Superior temporal gyrus (tissue), 1 donor: ENCODE results near the gene WDR86.

Experiments
- DNase-seq: peaks from one replicate; pipeline ENCODE4 v3.0.0-alpha.2; 2016; ENCODE audit errors: extremely low spot score

WDR86 gene

GRCh38 chr7:151406051-151406875, 3.6 kb downstream of the WDR86 start:
- no peak for DNase-seq

DNA sequence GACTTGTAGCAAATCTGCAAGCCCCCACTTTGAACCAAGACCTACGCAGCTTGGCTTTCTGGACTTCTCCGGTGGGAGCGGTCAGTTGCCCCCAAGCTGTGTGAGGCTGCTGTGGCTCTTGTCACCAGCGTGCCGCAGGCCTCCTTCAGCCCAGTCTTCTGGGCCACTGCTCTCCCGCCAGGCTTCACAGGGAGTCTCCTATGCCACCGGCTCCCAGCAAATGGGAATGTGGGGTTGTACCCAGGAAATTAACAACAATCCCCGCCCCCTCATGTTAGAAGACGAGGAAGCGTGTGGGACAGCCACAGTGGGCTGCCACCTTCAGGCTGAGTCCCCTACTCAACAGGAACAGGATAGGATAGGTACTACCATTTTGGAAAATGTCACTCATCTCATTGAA, 4.2 kb downstream of the WDR86 start:
- DNase-seq, result no peak

- DNase-seq, result no peak
Measured at GRCh38 chr7:151405056-151405455, 4.8 kb downstream of the WDR86 start.

DNA sequence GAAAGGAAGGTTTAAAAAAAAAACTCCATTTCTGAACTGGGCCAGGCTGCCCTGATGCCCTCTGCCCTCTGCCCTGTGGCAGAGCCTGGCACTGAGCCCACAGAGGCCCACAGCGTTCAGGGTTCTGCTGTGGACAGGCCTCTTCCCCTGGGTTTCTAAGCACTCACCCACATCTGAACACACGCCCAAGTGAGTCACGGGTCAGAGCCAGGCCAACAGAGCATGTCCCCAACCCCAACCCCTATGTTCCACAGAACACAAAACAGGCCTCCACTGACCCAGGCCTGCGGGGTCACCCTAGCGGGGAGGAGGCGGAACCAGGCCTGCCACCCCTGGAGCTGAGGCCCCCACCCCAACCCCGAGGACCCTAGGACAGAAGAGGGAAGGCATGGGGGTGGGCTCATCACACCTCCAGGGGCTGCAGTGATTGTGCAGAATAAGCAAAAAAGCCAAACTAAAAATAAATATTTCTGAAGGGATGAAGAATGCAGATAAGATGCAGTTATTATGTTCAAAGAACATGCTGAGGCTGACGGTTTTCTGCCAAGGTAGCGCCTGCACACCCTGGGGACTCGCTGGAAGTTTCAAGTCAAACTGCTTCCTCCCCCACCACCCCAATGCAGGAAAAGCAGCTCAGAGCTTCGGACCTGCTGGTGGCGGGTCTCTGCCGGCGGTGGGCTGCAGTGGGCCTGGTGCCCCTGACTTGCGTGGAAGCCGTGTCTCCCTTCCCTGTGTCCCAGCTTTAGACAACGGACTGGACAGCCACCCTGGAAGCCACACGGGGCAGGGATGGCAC, 5.4 kb downstream of the WDR86 start:
- no peak for DNase-seq

- DNase-seq, result no peak
Measured at GRCh38 chr7:151403764-151404163, 6.1 kb downstream of the WDR86 start.

GRCh38 chr7:151402029-151402835, 7.6 kb downstream of the WDR86 start:
- DNase-seq, result no peak

- no peak for DNase-seq
Measured at GRCh38 chr7:151400626-151401315, 9.1 kb downstream of the WDR86 start.

GRCh38 chr7:151399906-151400305, 9.9 kb downstream of the WDR86 start:
- DNase-seq, result no peak

- DNase-seq, result no peak
Measured at GRCh38 chr7:151399305-151399601, 10.6 kb downstream of the WDR86 start.

GRCh38 chr7:151398446-151399304, 11.2 kb downstream of the WDR86 start:
- no peak for DNase-seq

GRCh38 chr7:151397026-151397425, 12.8 kb downstream of the WDR86 start:
- no peak for DNase-seq

DNA sequence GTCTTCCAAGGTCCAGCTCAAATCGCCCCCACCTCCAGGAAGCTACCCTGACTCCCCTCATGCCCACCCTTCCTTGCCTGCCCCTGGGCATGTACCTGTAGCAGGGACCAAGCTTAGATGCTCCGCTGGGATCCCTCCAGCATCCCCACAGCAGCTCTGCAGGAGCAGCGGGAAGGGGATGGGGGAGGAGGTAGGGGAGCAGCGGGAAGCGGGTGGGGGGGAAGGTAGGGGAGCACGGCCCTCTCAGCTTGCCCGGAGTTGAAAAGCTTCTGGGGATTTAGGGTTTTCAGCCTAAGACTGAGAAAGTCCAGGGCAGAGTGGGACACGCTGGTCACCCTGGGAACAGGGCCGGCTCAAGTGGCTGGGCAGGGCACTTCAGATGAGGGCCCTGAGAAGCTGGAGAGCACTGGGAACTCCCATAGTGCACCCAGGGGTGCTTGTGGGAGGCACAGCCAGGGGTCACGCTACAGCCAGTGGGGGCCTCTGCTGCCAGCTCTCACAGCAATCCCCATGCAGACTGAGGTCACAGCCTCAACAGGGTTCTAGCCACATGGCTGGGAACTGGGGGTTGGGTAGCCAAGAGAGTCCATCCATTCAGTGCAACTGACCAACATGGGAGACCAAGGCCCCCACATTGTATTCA, 13.4 kb downstream of the WDR86 start:
- no peak for DNase-seq

DNA sequence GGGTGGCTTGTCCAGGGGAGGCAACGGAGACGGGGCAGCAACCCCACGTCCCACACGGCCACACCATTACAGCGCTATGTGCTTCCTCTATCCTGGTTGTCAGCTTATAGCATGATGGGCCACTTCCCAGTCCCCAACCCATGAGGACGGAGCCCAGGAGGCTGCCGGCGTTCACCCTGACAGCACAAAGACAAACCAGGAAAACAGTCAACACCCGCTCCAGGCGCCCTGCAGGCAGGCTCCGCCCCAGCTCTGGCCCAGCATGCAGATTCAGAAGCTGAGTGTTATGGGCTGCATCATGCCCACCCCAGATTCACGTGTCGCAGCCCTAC, 14.8 kb downstream of the WDR86 start:
- no peak for DNase-seq

DNA sequence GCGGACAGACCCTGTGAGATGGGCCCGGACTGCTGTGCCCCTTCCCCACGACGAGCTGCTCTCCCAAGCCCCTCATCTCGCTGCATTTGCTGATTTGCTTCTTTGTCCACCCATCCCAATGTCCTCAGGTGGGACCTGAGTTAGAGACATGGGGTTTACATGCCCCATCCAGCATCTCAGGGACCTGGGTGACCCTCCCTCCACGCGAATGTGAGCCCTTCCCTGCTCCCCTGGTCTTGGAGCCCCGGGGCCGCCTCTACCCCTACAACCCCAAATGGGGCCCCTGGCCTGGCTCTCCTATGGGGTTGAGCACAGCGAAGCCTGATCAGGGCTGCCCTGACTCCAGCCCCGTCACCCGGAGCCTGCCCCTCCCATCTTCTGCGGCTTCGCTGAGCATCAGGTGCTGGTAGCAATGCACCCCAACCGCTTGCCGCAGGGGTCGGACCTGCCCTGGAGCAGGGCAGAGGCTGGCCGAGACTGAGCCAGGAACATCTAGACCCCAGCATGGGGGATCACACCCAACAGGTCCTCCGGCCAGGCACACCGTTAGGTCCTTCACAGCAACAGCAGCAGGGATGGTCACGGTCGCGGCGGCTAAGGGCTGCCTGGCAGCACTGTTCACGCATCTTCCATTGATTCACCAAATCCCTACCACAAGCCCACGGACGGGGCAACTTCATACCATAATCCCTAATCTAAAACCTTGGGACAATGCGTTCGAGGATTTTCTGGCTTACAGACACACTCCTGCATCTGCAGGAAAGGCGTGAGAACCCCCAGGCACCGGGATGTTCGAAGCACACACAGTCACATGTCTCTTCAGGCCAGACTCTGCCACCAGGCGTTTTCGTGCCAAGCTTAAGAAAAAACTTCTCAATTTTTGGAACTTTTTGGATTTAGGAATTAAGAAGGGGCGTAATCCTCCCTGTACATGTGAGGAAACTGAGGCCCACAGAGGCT, 15.5 kb downstream of the WDR86 start:
- no peak for DNase-seq

- DNase-seq, result no peak
Measured at GRCh38 chr7:151393031-151393977, 16.5 kb downstream of the WDR86 start.

- DNase-seq, result no peak
Measured at GRCh38 chr7:151392426-151392825, 17.4 kb downstream of the WDR86 start.

- DNase-seq, result no peak
Measured at GRCh38 chr7:151392002-151392401, 17.8 kb downstream of the WDR86 start.

- no peak for DNase-seq
Measured at GRCh38 chr7:151391358-151391730, 18.5 kb downstream of the WDR86 start.
